Endodermal cell (in vitro differentiated cells): ENCODE results near the gene BPIFB2. TPM values are rescaled to one million over a fixed set of nuclear protein-coding genes. Genes with fewer than 3 reads are reported as not detected.

ENCODE experiments used
- DNase-seq: peaks from one replicate; pipeline ENCODE4 v3.0.0-alpha.2; 2017
- H3K27ac ChIP-seq: 2 replicates; pipeline ENCODE4 v1.5.1; 2013; ENCODE audit warnings: mild to moderate bottlenecking, low read depth, low read length, moderate library complexity
- H3K27me3 ChIP-seq: 2 replicates; pipeline ENCODE4 v1.6.1; 2013; ENCODE audit warnings: mild to moderate bottlenecking, low read length, moderate library complexity; ENCODE audit not compliant: insufficient read depth, control insufficient read depth, poor library complexity, severe bottlenecking
- H3K36me3 ChIP-seq: 2 replicates; pipeline ENCODE4 v1.7.0; 2013; ENCODE audit warnings: mild to moderate bottlenecking, low read length, moderate library complexity; ENCODE audit not compliant: control insufficient read depth, insufficient read depth
- H3K4me1 ChIP-seq: one replicate; pipeline ENCODE4 v1.7.0; 2013; ENCODE audit warnings: low read length; ENCODE audit not compliant: control insufficient read depth, insufficient read depth
- H3K4me3 ChIP-seq: 2 replicates; pipeline ENCODE4 v1.5.1; 2013; ENCODE audit warnings: mild to moderate bottlenecking, low read length, moderate library complexity
- H3K9ac ChIP-seq: 2 replicates; pipeline ENCODE4 v1.6.1; 2013; ENCODE audit warnings: mild to moderate bottlenecking, low read length, moderate library complexity; ENCODE audit not compliant: poor library complexity, severe bottlenecking; ENCODE audit errors: extremely low read depth
- H3K9me3 ChIP-seq: 2 replicates; pipeline ENCODE4 v1.6.1; 2013; ENCODE audit warnings: mild to moderate bottlenecking, low read length, moderate library complexity; ENCODE audit not compliant: control insufficient read depth
- H3K27ac Mint-ChIP-seq: 2 replicates; pipeline ENCODE4 v1.8.0; 2020; ENCODE audit warnings: mixed read lengths
- H3K27me3 Mint-ChIP-seq: 2 replicates; pipeline ENCODE4 v1.8.0; 2021; ENCODE audit warnings: mild to moderate bottlenecking, mixed read lengths; ENCODE audit not compliant: insufficient read depth
- H3K36me3 Mint-ChIP-seq: 2 replicates; pipeline ENCODE4 v1.8.0; 2020; ENCODE audit warnings: low read depth, mixed read lengths
- H3K4me1 Mint-ChIP-seq: 2 replicates; pipeline ENCODE4 v1.8.0; 2020; ENCODE audit warnings: mixed read lengths
- H3K4me3 Mint-ChIP-seq: 2 replicates; pipeline ENCODE4 v1.8.0; 2020; ENCODE audit warnings: mild to moderate bottlenecking, moderate library complexity, mixed read lengths
- H3K9me3 Mint-ChIP-seq: 2 replicates; pipeline ENCODE4 v1.8.0; 2020; ENCODE audit warnings: mild to moderate bottlenecking, mixed read lengths
- WGBS, 2 experiments: methylation state at CpG; one replicate each; pipeline versions ENCODE4 v1.1.5 to v1.1.7; 2013; ENCODE audit warnings: missing lambda C conversion rate in 2 of 2, mixed read lengths in 1 of 2; ENCODE audit not compliant: insufficient coverage in 1 of 2, insufficient read length in 1 of 2; 5-methylcytosine and 5-hydroxymethylcytosine counted together
- total RNA-seq, 2 donors: library from RNA; stranded (reverse); fragmentation: NEBNext Ultra II Directional in 1 of 2; extraction: Animal tissue kit (Norgen Biotek cat#: 25700) in 1 of 2; gene quantifications; 2 replicates in 1 of 2; 3 replicates in 1 of 2; pipeline ENCODE4 v1.2.1, GENCODE V29; 2021
- TF ChIP-seq, protein P1 (sequence below): fragments of 200-600 bp; sonication (generic); conservative IDR thresholded peaks from 2 replicates; pipeline ENCODE4 v1.5.0; 2021; ENCODE audit warnings: antibody characterized with exemption, mild to moderate bottlenecking

BPIFB2 gene
- total RNA-seq, 2 donors from 2014 or later = not detected

DNA sequence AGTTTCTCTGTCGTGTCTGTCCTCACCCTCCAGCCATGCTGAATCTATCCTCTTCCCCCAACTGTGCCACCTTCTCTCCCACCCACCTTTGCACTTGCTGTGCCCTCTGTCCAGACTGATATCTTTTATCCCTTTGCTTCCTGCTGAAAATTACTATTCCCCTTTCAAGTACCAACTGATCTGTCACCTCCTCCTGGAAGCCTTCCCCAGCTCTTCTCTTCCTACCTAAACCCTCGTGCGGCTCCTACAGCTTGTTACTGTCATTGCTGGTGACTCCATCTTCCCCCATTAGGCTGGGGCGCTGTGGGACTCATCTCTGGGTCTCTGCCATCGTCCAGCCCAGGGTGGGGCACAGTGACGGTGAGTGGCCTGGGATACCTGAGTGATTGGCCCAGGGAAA is 25.1 kb downstream of the BPIFB2 start:
- TF ChIP-seq, protein P1, sequence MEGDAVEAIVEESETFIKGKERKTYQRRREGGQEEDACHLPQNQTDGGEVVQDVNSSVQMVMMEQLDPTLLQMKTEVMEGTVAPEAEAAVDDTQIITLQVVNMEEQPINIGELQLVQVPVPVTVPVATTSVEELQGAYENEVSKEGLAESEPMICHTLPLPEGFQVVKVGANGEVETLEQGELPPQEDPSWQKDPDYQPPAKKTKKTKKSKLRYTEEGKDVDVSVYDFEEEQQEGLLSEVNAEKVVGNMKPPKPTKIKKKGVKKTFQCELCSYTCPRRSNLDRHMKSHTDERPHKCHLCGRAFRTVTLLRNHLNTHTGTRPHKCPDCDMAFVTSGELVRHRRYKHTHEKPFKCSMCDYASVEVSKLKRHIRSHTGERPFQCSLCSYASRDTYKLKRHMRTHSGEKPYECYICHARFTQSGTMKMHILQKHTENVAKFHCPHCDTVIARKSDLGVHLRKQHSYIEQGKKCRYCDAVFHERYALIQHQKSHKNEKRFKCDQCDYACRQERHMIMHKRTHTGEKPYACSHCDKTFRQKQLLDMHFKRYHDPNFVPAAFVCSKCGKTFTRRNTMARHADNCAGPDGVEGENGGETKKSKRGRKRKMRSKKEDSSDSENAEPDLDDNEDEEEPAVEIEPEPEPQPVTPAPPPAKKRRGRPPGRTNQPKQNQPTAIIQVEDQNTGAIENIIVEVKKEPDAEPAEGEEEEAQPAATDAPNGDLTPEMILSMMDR = no peak
- no peaks in the 10 kb centered on the region for H3K36me3 Mint-ChIP-seq
- H3K9me3 ChIP-seq = no peaks in the 10 kb centered on the region
- H3K4me1 Mint-ChIP-seq = no peaks in the 10 kb centered on the region
- DNase-seq = no peak
- no peak overlapping the region for H3K4me3 ChIP-seq
- peaks cover 8% of the 10 kb centered on the region for H3K27me3 ChIP-seq
- no peaks in the 10 kb centered on the region for H3K9me3 Mint-ChIP-seq
- peak overlapping the region; percentile 31 for H3K27ac Mint-ChIP-seq
- peaks cover 16% of the 10 kb centered on the region for H3K27me3 Mint-ChIP-seq
- no peak overlapping the region for H3K27ac ChIP-seq
- H3K36me3 ChIP-seq = no peaks in the 10 kb centered on the region
- no peak overlapping the region for H3K9ac ChIP-seq
- 85 to 87% methylated on average over 4 to 6 of the region's 6 CpGs for WGBS, 2 experiments
- no peaks in the 10 kb centered on the region for H3K4me1 ChIP-seq
- H3K4me3 Mint-ChIP-seq = no peak overlapping the region

- H3K9ac ChIP-seq = no peak overlapping the region
- H3K4me1 ChIP-seq = no peaks in the 10 kb centered on the region
- H3K4me3 ChIP-seq = no peak overlapping the region
- H3K36me3 Mint-ChIP-seq = no peaks in the 10 kb centered on the region
- TF ChIP-seq, protein P1 = no peak
- H3K4me3 Mint-ChIP-seq = no peak overlapping the region
- no peaks in the 10 kb centered on the region for H3K4me1 Mint-ChIP-seq
- H3K27ac ChIP-seq = no peak overlapping the region
- no peaks in the 10 kb centered on the region for H3K36me3 ChIP-seq
- H3K27me3 ChIP-seq = peaks cover 17% of the 10 kb centered on the region
- H3K27me3 Mint-ChIP-seq = peaks cover 24% of the 10 kb centered on the region
- no peaks in the 10 kb centered on the region for H3K9me3 ChIP-seq
- no peak overlapping the region for H3K27ac Mint-ChIP-seq
- no peak for DNase-seq
- no peaks in the 10 kb centered on the region for H3K9me3 Mint-ChIP-seq
- WGBS, 2 experiments = 77 to 84% methylated on average over 5 of the region's 5 CpGs
Measured at GRCh38 chr20:33033381-33033780, 25.9 kb downstream of the BPIFB2 start.

GRCh38 chr20:33034115-33034514 is 26.6 kb downstream of the BPIFB2 start:
- Mint-ChIP-seq H3K9me3 (no peaks in the 10 kb centered on the region), H3K4me1 (no peaks in the 10 kb centered on the region), H3K27me3 (peaks cover 30% of the 10 kb centered on the region), H3K4me3 (no peak overlapping the region), H3K27ac (no peak overlapping the region), H3K36me3 (no peaks in the 10 kb centered on the region)
- TF ChIP-seq, protein P1 = no peak
- Histone ChIP-seq H3K27me3 (peaks cover 24% of the 10 kb centered on the region), H3K27ac (no peak overlapping the region), H3K4me1 (no peaks in the 10 kb centered on the region), H3K36me3 (no peaks in the 10 kb centered on the region), H3K9me3 (no peaks in the 10 kb centered on the region), H3K9ac (no peak overlapping the region), H3K4me3 (no peak overlapping the region)
- DNase-seq = no peak
- WGBS, 2 experiments = 81 to 82% methylated on average over 3 to 5 of the region's 5 CpGs
